OCI-LY1 (cell line): ENCODE measurements around the gene IRF1.

Experiments used
- CTCF ChIP-seq: fragments of 200-600 bp; sonication (generic), shearing (Covaris generic); IDR thresholded peaks from 2 replicates; pipeline ENCODE4 v1.5.1; 2017; ENCODE audit warnings: mild to moderate bottlenecking, antibody characterized with exemption, low read length, moderate library complexity, mixed read lengths
- EZH2 ChIP-seq: fragments of 200-600 bp; sonication (generic), shearing (Covaris generic); IDR thresholded peaks from 2 replicates; pipeline ENCODE4 v1.8.0; 2017; ENCODE audit warnings: borderline replicate concordance, mixed run types, mild to moderate bottlenecking, antibody characterized with exemption, low read length, moderate library complexity, mixed read lengths

DNA sequence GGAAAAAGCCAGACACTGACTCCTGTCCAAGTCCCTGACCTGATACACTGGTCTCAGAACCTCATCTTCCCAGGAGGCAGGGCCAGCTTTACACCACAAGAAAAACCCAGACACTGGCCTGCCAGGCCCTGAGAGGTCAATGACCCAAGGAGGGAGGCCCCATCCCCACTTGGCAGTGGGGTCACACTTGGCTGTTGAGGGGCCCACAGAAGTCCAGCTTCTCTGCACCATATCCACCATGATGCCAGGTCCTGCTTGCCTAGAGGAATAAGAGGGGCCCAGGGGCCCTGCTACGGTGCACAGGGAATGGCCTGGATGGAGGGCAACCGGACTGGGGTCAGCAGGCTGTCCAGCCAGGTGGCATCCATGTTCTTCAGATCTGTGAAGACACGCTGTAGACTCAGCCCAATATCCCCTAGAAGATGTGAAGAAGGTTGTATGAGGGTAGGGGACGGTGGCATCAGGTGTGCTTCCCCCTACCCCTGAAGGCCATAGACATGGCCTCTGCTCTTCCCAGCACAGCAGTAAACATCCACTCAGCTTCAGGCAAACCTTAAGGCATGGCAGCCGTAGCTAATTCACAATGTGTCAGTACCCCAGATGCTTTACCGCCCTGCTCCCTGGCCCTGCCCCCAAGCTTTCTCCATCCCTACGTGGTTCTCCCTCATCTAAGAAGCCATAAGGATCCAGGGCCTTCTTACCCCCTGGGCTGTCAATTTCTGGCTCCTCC, 6.7 kb downstream of the IRF1 start:
- TF ChIP-seq CTCF (no peak), EZH2 (no peak)
